H1 (cell line): ENCODE measurements around the gene GTF2A1.

Source experiments
- ATF3 ChIP-seq: IDR thresholded peaks from 2 replicates; pipeline ENCODE4 v1.6.1; 2011; ENCODE audit warnings: low read depth, mild to moderate bottlenecking, low read length; ENCODE audit not compliant: insufficient read depth
- CREB1 ChIP-seq: IDR thresholded peaks from 2 replicates; pipeline ENCODE4 v1.6.1; 2012; ENCODE audit warnings: inconsistent platforms
- CTCF ChIP-seq, 3 experiments: IDR thresholded peaks; 1 replicate in 2 of 3; 2 replicates in 1 of 3; pipeline versions ENCODE4 v1.5.1 to v1.6.1; 2011; ENCODE audit warnings: low read length in 3 of 3, mild to moderate bottlenecking in 3 of 3, inconsistent platforms in 2 of 3, low read depth in 1 of 3, moderate library complexity in 1 of 3; ENCODE audit not compliant: insufficient read depth in 1 of 3; ENCODE audit errors: control extremely low read depth in 1 of 3
- EGR1 ChIP-seq: IDR thresholded peaks from 2 replicates; pipeline ENCODE4 v1.6.1; 2011; ENCODE audit warnings: low read depth, low read length, borderline replicate concordance
- EP300 ChIP-seq, 2 experiments: IDR thresholded peaks; 1 replicate in 1 of 2; 2 replicates in 1 of 2; pipeline ENCODE4 v1.6.1; 2011 to 2012; ENCODE audit warnings: low read depth in 2 of 2, low read length in 2 of 2, mild to moderate bottlenecking in 2 of 2, borderline replicate concordance in 1 of 2, inconsistent platforms in 1 of 2, moderate library complexity in 1 of 2
- EZH2 ChIP-seq: fragments of 200-600 bp; sonication (generic); IDR thresholded peaks from 2 replicates; pipeline ENCODE4 v1.7.1; 2012; ENCODE audit warnings: low read depth, mild to moderate bottlenecking, moderate library complexity, low read length, inconsistent platforms; ENCODE audit not compliant: severe bottlenecking
- POLR2A ChIP-seq, 2 experiments: IDR thresholded peaks; 1 replicate in 1 of 2; 2 replicates in 1 of 2; pipeline ENCODE4 v1.6.1; 2011; ENCODE audit warnings: low read depth in 2 of 2, low read length in 2 of 2, mild to moderate bottlenecking in 2 of 2; ENCODE audit errors: control extremely low read depth in 1 of 2
- SP1 ChIP-seq: IDR thresholded peaks from 2 replicates; pipeline ENCODE4 v1.6.1; 2011; ENCODE audit warnings: low read depth, low read length
- TF ChIP-seq, protein P1 (sequence below): IDR thresholded peaks from 2 replicates; pipeline ENCODE4 v1.6.1; 2012; ENCODE audit warnings: inconsistent platforms

DNA sequence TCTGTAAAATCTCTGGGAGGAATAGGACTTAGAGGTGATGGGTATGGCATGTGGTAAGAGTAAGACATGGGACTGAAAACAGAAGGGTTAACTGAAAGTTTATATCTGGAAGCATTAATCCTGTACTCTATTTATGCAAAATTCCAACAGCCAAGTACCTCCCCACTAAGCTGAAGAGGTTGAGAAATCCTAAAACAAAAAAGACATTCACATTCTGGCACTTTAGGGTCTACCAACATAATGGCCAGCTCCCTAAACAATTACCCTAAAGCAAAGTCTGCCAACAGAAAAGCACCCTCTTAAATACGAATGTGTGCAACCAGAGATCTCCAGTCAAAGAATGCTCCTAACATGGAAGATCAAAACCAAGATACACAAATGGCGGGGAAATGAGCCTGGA is 87.4 kb downstream of the GTF2A1 start:
- TF ChIP-seq POLR2A (IDR thresholded peaks at IDR 0.05; ENCODE audit: control extremely low read depth in 1 of 2, low read depth in 2 of 2, low read length in 2 of 2) (no peak), EGR1 (no peak), EZH2 (no peak), SP1 (no peak), CREB1 (no peak), CTCF (IDR thresholded peaks at IDR 0.05; ENCODE audit: control extremely low read depth in 1 of 3, insufficient read depth in 1 of 3, low read depth in 1 of 3, low read length in 3 of 3) (no peak), ATF3 (no peak), EP300 (IDR thresholded peaks at IDR 0.05; ENCODE audit: borderline replicate concordance in 1 of 2, low read depth in 2 of 2, low read length in 2 of 2) (no peak)
- TF ChIP-seq, protein P1, sequence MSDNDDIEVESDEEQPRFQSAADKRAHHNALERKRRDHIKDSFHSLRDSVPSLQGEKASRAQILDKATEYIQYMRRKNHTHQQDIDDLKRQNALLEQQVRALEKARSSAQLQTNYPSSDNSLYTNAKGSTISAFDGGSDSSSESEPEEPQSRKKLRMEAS: no peak
